ENCODE results near the gene RANBP10.
"Not testable (repeated sequence)": the region's sequence is repeated elsewhere in the genome, so short reads cannot be mapped to it uniquely, and the experiment has no call there.

RANBP10 gene

GRCh38 chr16:67704110-67704509 is 102.2 kb downstream of the RANBP10 start:
- H3K4me3 ChIP-seq (ENCODE audit: low read depth, low read length): no peak overlapping the region
- no peak for TF ChIP-seq CTCF (IDR thresholded peaks at IDR 0.05; ENCODE audit: low read depth, low read length)

DNA sequence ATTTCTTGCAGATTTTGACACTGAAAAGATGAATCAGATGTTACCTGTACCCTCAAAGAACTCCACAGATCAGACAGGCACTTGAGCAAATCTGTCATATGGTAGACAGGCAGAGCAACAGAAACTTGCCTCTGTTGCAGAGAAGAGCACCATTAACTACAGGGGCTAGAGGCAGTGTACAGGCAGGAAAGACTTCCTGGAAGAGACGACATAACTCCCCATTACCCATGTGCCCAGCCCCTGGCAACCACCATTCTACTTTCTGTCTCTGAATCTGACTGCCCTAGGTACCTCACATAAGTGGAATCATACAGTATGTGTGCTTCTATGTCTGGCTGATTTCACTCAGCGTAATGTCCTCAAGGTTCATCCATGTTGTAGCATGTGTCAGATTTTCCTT is 102.7 kb downstream of the RANBP10 start:
- H3K4me3 ChIP-seq (ENCODE audit: low read depth, low read length): no peak overlapping the region
- TF ChIP-seq CTCF (IDR thresholded peaks at IDR 0.05; ENCODE audit: low read depth, low read length): no peak

DNA sequence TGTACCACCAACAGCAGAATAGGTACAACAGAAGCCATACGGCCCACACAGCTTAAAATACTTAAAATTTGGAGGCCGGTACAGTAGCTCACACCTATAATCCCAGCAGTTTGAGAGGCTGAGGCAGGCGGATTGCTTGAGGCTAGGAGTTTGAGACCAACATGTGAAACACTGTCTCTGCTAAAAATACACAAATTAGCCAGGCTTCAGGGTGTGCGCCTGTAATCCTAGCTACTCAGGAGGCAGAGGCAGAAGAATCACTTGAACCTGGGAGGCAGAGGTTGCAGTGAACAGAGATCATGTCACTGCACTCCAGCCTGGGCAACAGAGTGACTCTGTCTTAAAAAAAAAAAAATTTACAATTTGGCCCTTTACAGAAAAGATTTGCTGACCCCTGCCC is 104.2 kb downstream of the RANBP10 start:
- TF ChIP-seq CTCF (IDR thresholded peaks at IDR 0.05; ENCODE audit: low read depth, low read length): no peak
- H3K4me3 ChIP-seq (ENCODE audit: low read depth, low read length): no peak overlapping the region

DNA sequence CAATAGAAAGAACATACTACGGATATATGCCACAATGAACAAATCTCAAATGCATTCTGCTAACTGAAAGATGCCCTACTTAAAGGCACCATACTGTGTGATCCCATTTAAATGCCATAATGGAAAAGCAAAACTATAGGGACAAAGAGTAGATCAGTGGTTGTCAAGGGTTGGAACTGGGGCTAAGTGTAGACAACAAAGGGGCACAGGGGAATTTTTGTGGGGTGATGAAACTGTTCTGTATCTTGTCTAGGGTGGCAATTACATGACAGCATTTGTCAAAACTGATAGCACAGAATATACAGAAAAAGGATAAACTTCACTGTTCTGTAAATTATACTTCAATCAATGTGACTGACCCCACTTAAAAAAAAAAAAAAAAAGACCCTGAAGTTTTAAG is 104.9 kb downstream of the RANBP10 start:
- no peak for TF ChIP-seq CTCF (IDR thresholded peaks at IDR 0.05; ENCODE audit: low read depth, low read length)
- no peak overlapping the region for H3K4me3 ChIP-seq (ENCODE audit: low read depth, low read length)

DNA sequence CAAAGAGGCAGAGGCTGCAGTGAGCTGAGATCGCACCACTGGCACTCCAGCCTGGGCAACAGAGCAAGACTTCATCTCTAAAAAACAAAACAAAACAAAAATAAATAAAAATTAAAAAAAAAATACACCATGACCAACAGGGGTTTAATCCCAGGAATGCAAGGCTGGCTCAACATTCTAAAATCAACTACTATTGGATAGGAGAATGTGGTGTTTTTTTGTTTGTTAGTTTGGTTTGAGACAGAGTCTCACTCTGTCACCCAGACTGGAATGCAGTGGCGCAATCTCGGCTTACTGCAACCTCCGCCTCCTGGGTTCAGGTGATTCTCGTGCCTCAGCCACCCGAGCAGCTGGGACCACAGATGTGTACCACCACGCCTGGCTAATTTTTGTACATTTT is 107.1 kb downstream of the RANBP10 start:
- TF ChIP-seq CTCF (IDR thresholded peaks at IDR 0.05; ENCODE audit: low read depth, low read length): no peak
- H3K4me3 ChIP-seq (ENCODE audit: low read depth, low read length): no peak overlapping the region

DNA sequence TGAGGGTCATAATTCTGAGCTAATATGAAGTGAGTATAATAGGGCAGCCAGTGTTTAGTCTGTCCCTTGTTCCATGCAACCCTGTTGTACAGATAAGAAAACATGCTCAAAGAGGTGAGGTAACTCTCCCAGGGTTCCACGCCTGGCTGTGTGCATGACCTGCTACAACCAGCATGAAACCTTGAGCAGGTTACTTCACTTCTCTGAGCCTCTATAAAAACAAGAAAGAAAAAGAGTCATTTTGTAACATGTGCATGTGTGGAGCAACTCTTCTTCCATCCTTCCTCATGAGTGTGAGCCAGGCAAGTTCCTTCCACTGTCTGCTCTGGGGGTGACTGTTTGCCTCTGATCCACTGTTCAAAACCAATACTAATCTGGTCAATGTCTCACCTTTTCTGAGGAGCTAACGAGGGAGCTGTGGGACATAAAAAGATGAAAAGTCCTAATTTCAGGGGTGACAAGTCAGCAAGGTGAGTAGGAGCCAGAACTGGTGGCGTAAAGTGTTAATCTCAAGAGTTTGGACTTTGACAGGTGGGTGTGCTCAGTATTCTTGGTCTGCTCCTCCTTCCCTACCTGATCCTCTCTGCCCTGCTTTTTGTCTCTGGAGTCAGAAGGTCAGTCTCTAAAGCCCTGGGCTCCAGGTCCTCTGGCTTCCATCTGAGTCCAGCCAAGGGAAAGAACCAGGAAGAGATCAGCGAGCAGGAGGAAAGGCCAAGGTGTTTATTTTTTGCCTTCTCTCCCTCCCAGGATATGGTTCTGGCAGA is 108.8 kb downstream of the RANBP10 start:
- no peak for TF ChIP-seq CTCF (IDR thresholded peaks at IDR 0.05; ENCODE audit: low read depth, low read length)
- H3K4me3 ChIP-seq (ENCODE audit: low read depth, low read length): no peak overlapping the region

- H3K4me3 ChIP-seq (ENCODE audit: low read depth, low read length): no peak overlapping the region
- TF ChIP-seq CTCF (IDR thresholded peaks at IDR 0.05; ENCODE audit: low read depth, low read length): no peak
Observed at GRCh38 chr16:67694611-67695010, 111.7 kb downstream of the RANBP10 start.

DNA sequence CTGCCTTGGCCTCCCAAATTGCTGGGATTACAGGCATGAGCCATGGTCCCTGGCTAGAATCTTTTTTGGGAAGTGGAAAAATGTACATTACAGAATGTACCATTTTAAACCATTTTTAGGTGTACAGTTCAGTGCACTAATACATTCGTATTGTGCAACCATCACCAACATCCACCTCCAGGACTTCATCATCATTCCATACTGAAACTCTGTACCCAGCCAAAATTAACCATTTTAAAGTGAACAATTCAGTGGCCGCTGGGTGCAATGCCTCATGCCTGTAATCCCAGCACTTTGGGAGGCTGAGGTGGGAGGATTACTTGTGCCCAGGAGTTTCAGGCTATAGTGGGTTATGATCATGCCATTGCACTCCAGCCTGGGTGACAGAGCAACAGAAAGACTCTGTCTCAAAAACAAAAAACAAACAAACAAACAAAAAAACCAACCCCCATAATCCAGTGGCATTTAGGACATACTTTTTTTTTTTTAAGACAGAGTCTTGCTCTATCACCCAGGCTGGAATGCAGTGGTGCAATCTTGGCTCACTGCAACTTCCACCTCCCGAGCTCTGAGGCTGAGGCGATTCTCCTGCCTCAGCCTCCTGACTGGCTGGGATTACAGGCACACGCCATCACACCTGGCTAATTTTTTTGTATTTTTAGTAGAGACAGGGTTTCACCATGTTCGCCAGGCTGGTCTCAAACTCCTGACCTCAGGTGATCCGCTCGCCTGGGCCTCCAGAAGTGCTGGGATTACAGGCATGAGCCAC is 112.7 kb downstream of the RANBP10 start:
- not testable (repeated sequence) for H3K4me3 ChIP-seq (ENCODE audit: low read depth, low read length)

Data from WI38 (cell line).